ENCODE measurements around the gene RFX7.
"Not testable (repeated sequence)": the region's sequence is repeated elsewhere in the genome, so short reads cannot be mapped to it uniquely, and the experiment has no call there.

RFX7 gene

GRCh38 chr15:56222302-56222701 is 21.4 kb downstream of the RFX7 start:
- no peak for FAIRE-seq
- TF ChIP-seq POLR2AphosphoS5 (IDR thresholded peaks at IDR 0.05; ENCODE audit: low read depth, low read length): no peak
- TF ChIP-seq POLR2A (IDR thresholded peaks at IDR 0.05; ENCODE audit: low read depth, low read length): no peak
- TF ChIP-seq TAF1 (IDR thresholded peaks at IDR 0.05; ENCODE audit: borderline replicate concordance, low read depth, low read length): no peak
- no peak for DNase-seq (ENCODE audit: insufficient read length)

- no peak for TF ChIP-seq POLR2A (IDR thresholded peaks at IDR 0.05; ENCODE audit: low read depth, low read length)
- no peak for TF ChIP-seq TAF1 (IDR thresholded peaks at IDR 0.05; ENCODE audit: borderline replicate concordance, low read depth, low read length)
- TF ChIP-seq POLR2AphosphoS5 (IDR thresholded peaks at IDR 0.05; ENCODE audit: low read depth, low read length): no peak
- FAIRE-seq (no peak), DNase-seq (ENCODE audit: insufficient read length) (no peak)
These were observed 26.3 kb downstream of the RFX7 start for GRCh38 chr15:56217341-56217740.

GRCh38 chr15:56215769-56216168 is 27.9 kb downstream of the RFX7 start:
- FAIRE-seq (no peak), DNase-seq (ENCODE audit: insufficient read length) (no peak)
- TF ChIP-seq POLR2AphosphoS5 (IDR thresholded peaks at IDR 0.05; ENCODE audit: low read depth, low read length): no peak
- TF ChIP-seq TAF1 (IDR thresholded peaks at IDR 0.05; ENCODE audit: borderline replicate concordance, low read depth, low read length): no peak
- TF ChIP-seq POLR2A (IDR thresholded peaks at IDR 0.05; ENCODE audit: low read depth, low read length): no peak

GRCh38 chr15:56211960-56212550 is 31.6 kb downstream of the RFX7 start:
- DNase-seq (ENCODE audit: insufficient read length) (no peak), FAIRE-seq (no peak)
- TF ChIP-seq TAF1 (IDR thresholded peaks at IDR 0.05; ENCODE audit: borderline replicate concordance, low read depth, low read length): no peak
- no peak for TF ChIP-seq POLR2AphosphoS5 (IDR thresholded peaks at IDR 0.05; ENCODE audit: low read depth, low read length)
- no peak for TF ChIP-seq POLR2A (IDR thresholded peaks at IDR 0.05; ENCODE audit: low read depth, low read length)

GRCh38 chr15:56211064-56211463 is 32.6 kb downstream of the RFX7 start:
- TF ChIP-seq TAF1 (IDR thresholded peaks at IDR 0.05; ENCODE audit: borderline replicate concordance, low read depth, low read length) (no peak), POLR2AphosphoS5 (IDR thresholded peaks at IDR 0.05; ENCODE audit: low read depth, low read length) (no peak), POLR2A (IDR thresholded peaks at IDR 0.05; ENCODE audit: low read depth, low read length) (no peak)
- DNase-seq (ENCODE audit: insufficient read length) (no peak), FAIRE-seq (no peak)

GRCh38 chr15:56208641-56209155 is 35.0 kb downstream of the RFX7 start:
- FAIRE-seq (no peak), DNase-seq (ENCODE audit: insufficient read length) (no peak)
- TF ChIP-seq TAF1 (IDR thresholded peaks at IDR 0.05; ENCODE audit: borderline replicate concordance, low read depth, low read length) (no peak), POLR2AphosphoS5 (IDR thresholded peaks at IDR 0.05; ENCODE audit: low read depth, low read length) (no peak), POLR2A (IDR thresholded peaks at IDR 0.05; ENCODE audit: low read depth, low read length) (no peak)

GRCh38 chr15:56208185-56208584 is 35.5 kb downstream of the RFX7 start:
- TF ChIP-seq TAF1 (IDR thresholded peaks at IDR 0.05; ENCODE audit: borderline replicate concordance, low read depth, low read length): no peak
- TF ChIP-seq POLR2AphosphoS5 (IDR thresholded peaks at IDR 0.05; ENCODE audit: low read depth, low read length): no peak
- TF ChIP-seq POLR2A (IDR thresholded peaks at IDR 0.05; ENCODE audit: low read depth, low read length): no peak
- FAIRE-seq (peak; percentile 50), DNase-seq (ENCODE audit: insufficient read length) (no peak)

GRCh38 chr15:56207711-56208110 is 36.0 kb downstream of the RFX7 start:
- FAIRE-seq (no peak), DNase-seq (ENCODE audit: insufficient read length) (no peak)
- TF ChIP-seq POLR2A (IDR thresholded peaks at IDR 0.05; ENCODE audit: low read depth, low read length) (no peak), POLR2AphosphoS5 (IDR thresholded peaks at IDR 0.05; ENCODE audit: low read depth, low read length) (no peak), TAF1 (IDR thresholded peaks at IDR 0.05; ENCODE audit: borderline replicate concordance, low read depth, low read length) (no peak)

- TF ChIP-seq TAF1 (IDR thresholded peaks at IDR 0.05; ENCODE audit: borderline replicate concordance, low read depth, low read length) (no peak), POLR2A (IDR thresholded peaks at IDR 0.05; ENCODE audit: low read depth, low read length) (no peak)
- no peak for DNase-seq (ENCODE audit: insufficient read length)
- peak; percentile 57 for FAIRE-seq
These were observed 36.6 kb downstream of the RFX7 start for GRCh38 chr15:56207092-56207491.

- FAIRE-seq: no peak
- DNase-seq (ENCODE audit: insufficient read length): no peak
- no peak for TF ChIP-seq POLR2A (IDR thresholded peaks at IDR 0.05; ENCODE audit: low read depth, low read length)
- TF ChIP-seq POLR2AphosphoS5 (IDR thresholded peaks at IDR 0.05; ENCODE audit: low read depth, low read length): no peak
These were observed 38.4 kb downstream of the RFX7 start for GRCh38 chr15:56205061-56205876.

- not testable (repeated sequence) for DNase-seq (ENCODE audit: insufficient read length); FAIRE-seq
These were observed 40.3 kb downstream of the RFX7 start for GRCh38 chr15:56203312-56203922.

GRCh38 chr15:56202701-56203100 is 41.0 kb downstream of the RFX7 start:
- TF ChIP-seq POLR2AphosphoS5 (IDR thresholded peaks at IDR 0.05; ENCODE audit: low read depth, low read length): no peak
- TF ChIP-seq POLR2A (IDR thresholded peaks at IDR 0.05; ENCODE audit: low read depth, low read length): no peak
- TF ChIP-seq TAF1 (IDR thresholded peaks at IDR 0.05; ENCODE audit: borderline replicate concordance, low read depth, low read length): no peak
- FAIRE-seq: no peak
- no peak for DNase-seq (ENCODE audit: insufficient read length)

Data from GM12892 (cell line).